Neutrophil (primary cell): Measurements from ENCODE around the gene SOWAHA.

ENCODE experiments used
- H3K27ac ChIP-seq: fragments of 200-600 bp; sonication (generic); 2 replicates; pipeline ENCODE4 v1.5.1; 2016; ENCODE audit warnings: mild to moderate bottlenecking, moderate library complexity
- H3K27me3 ChIP-seq: fragments of 200-600 bp; sonication (generic); 2 replicates; pipeline ENCODE4 v1.6.0; 2016; ENCODE audit warnings: mild to moderate bottlenecking
- H3K36me3 ChIP-seq: fragments of 200-600 bp; sonication (generic); 2 replicates; pipeline ENCODE4 v1.5.1; 2017
- H3K4me1 ChIP-seq, 2 experiments: fragments of 200-600 bp in 1 of 2; sonication (generic) in 1 of 2; 1 replicate in 1 of 2; 2 replicates in 1 of 2; pipeline versions ENCODE4 v1.5.1 to v1.6.1; 2013 to 2016; ENCODE audit warnings: low read depth in 1 of 2, low read length in 1 of 2, mild to moderate bottlenecking in 1 of 2, moderate library complexity in 1 of 2; ENCODE audit not compliant: control insufficient read depth in 1 of 2, insufficient read depth in 1 of 2
- H3K4me3 ChIP-seq, 2 experiments: fragments of 200-600 bp in 1 of 2; sonication (generic) in 1 of 2; 1 replicate in 1 of 2; 2 replicates in 1 of 2; pipeline ENCODE4 v1.5.1; 2013 to 2016; ENCODE audit warnings: low read depth in 1 of 2, low read length in 1 of 2, mild to moderate bottlenecking in 1 of 2, moderate library complexity in 1 of 2
- H3K9me3 ChIP-seq: fragments of 200-600 bp; sonication (generic); 2 replicates; pipeline ENCODE4 v1.5.1; 2016
- CTCF ChIP-seq: fragments of 200-600 bp; sonication (generic); IDR thresholded peaks from 2 replicates; pipeline ENCODE4 v1.5.1; 2016; ENCODE audit warnings: antibody characterized with exemption

Gene SOWAHA

DNA sequence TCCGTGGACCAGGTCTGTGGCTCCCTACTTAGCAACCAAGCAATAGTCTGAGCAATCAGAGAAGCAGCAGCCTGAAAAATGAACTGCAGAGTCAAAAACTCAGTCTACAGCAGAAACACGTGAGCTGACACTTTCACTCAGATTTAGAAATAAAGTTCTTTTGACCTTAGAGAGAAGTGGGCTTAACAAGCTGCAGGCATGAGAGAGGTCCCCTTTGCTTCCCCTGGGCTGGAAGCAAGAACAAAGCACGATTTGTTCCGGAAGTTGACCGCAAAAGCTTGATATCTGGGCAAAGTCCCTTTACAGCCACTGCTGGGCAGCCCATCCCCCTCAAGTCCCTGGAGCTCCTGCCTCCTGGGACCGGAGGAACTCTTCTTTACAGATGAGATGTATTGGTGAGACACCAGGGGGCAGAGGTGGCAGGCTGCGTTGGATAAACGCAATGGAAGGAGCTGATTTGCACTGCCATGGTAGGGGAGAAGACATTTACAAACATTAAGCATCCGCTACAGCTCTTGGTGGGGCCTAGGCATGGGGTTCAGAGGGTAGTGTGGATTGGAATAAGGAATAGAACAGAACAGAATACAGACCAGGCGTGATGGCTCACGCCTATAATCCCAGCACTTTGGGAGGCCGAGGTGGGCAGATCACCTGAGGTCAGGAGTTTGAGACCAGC, 5.8 kb upstream of the SOWAHA start:
- Histone ChIP-seq H3K4me3 (no peak overlapping the region), H3K27ac (no peak overlapping the region), H3K36me3 (no peaks in the 10 kb centered on the region), H3K9me3 (no peaks in the 10 kb centered on the region), H3K4me1 (no peaks in the 10 kb centered on the region), H3K27me3 (peaks cover 74% of the 10 kb centered on the region)
- no peak for TF ChIP-seq CTCF

DNA sequence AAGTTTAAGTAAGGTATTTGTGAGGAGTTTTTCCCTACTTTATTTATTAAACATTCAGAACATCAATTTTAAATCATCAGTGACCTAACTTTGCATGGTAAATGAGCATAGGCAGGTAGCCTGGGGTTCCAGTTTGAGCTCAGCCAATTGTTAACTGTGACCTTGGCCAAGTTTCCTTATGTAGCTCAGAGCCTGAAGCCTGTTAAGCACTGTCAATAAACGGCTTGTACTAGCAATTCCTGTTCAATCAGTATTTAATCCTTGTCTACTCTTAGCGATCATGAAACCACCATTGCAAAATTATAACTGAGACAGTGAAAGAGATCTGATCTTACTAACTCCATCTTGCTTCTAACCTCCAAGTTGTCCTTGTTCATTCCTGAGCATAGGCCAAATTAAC, 4.7 kb upstream of the SOWAHA start:
- no peaks in the 10 kb centered on the region for H3K36me3 ChIP-seq
- TF ChIP-seq CTCF: no peak
- no peak overlapping the region for H3K4me3 ChIP-seq
- H3K27me3 ChIP-seq: peaks cover 75% of the 10 kb centered on the region
- H3K9me3 ChIP-seq: no peaks in the 10 kb centered on the region
- no peak overlapping the region for H3K27ac ChIP-seq
- H3K4me1 ChIP-seq: peaks cover 0 to under 1% of the 10 kb centered on the region in 2 experiments

- Histone ChIP-seq H3K36me3 (no peaks in the 10 kb centered on the region), H3K9me3 (no peaks in the 10 kb centered on the region), H3K4me3 (no peak overlapping the region), H3K27ac (no peak overlapping the region), H3K4me1 (peaks cover 0 to 4% of the 10 kb centered on the region in 2 experiments), H3K27me3 (peaks cover 79% of the 10 kb centered on the region)
- no peak for TF ChIP-seq CTCF
Observed at GRCh38 chr5:132808866-132809265, 4.2 kb upstream of the SOWAHA start.

GRCh38 chr5:132810605-132811004, 2.5 kb upstream of the SOWAHA start:
- Histone ChIP-seq H3K36me3 (no peaks in the 10 kb centered on the region), H3K4me1 (peaks cover 0 to 8% of the 10 kb centered on the region in 2 experiments), H3K27ac (no peak overlapping the region), H3K4me3 (no peak overlapping the region), H3K27me3 (peaks cover 97% of the 10 kb centered on the region), H3K9me3 (no peaks in the 10 kb centered on the region)
- no peak for TF ChIP-seq CTCF

DNA sequence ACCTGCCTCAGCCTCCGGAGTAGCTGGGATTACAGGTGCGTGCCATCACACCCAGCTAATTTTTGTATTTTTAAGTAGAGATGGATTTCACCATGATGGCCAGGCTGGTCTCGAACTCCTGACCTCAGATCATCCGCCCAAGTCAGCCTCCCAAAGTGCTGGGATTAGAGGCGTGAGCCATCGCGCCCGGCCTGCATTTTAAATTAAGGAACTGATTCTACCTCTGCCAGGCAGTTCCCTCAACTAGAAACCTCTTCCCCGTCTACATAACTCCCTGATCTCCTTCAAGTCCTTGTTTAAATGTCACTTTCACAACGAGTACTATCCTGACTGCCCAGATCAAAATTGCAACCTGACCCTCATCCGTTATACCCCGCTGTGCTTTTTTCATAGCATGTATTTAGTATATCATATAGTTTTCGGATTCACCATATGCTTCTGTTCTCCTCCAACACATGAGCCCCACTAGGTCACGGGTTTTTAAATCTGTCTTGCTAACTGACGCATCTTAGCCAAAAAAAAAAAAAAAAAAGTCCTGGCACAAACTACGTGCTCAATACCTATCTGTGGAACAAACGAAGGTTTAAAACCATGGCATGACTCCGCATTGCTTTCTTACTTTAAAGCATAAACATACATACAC, 858 bp upstream of the SOWAHA start:
- H3K36me3 ChIP-seq: no peaks in the 10 kb centered on the region
- H3K9me3 ChIP-seq: no peaks in the 10 kb centered on the region
- peaks cover 100% of the 10 kb centered on the region for H3K27me3 ChIP-seq
- no peak overlapping the region for H3K4me3 ChIP-seq
- H3K4me1 ChIP-seq: peaks cover 0 to 8% of the 10 kb centered on the region in 2 experiments
- no peak overlapping the region for H3K27ac ChIP-seq
- TF ChIP-seq CTCF: no peak
